ENCODE results near the gene ERMARD. TPM values are rescaled to one million over a fixed set of nuclear protein-coding genes. Genes with fewer than 3 reads are reported as not detected.

Gene ERMARD
- polyA plus RNA-seq, 1 experiment = 31.8 TPM

DNA sequence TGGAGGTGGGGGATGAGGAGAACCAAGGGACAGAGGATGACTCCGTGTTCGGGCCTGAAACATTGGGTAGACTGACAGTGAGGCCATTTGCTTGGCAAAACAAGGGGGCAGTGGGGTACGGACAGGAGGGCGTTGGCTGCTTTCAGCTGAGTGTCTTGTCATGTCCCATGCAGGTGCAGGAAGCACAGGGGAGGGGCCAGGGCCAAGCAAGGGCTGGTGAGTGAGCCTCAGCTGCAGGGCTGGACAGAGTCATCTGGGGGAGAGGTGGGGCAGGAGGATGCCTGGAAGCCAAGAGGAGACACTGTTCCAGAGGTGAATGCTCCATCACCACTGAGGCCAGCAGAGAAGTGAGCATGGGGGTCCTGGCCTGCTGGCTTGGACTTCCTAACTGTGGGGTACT lies 78.4 kb downstream of the ERMARD start:
- Histone ChIP-seq H3K4me3 (ENCODE audit: low read depth, low read length) (no peak overlapping the region), H3K36me3 (ENCODE audit: control insufficient read depth, insufficient read depth, low read length) (no peaks in the 10 kb centered on the region), H3K27me3 (ENCODE audit: control insufficient read depth, insufficient read depth, low read length) (no peaks in the 10 kb centered on the region)
- ChIA-PET POLR2A (no interaction called here), CTCF (interaction anchor here (0.7 to 3.0 kb wide), 2 partner anchors 14 to 40 kb away, joined by 3 to 25 read pairs; no protein-coding TSS in a partner anchor)
- no peak for TF ChIP-seq CTCF (IDR thresholded peaks at IDR 0.05; ENCODE audit: insufficient read depth, low read depth, low read length)
- no peak for DNase-seq (ENCODE audit: low read depth)

- H3K27me3 ChIP-seq (ENCODE audit: control insufficient read depth, insufficient read depth, low read length) = no peaks in the 10 kb centered on the region
- DNase-seq (ENCODE audit: low read depth) = no peak
- CTCF ChIA-PET = interaction anchor here (0.7 to 3.1 kb wide), 27 partner anchors 8 to 719 kb away, joined by 3 to 70 read pairs (median 8); no protein-coding TSS in a partner anchor
- H3K36me3 ChIP-seq (ENCODE audit: control insufficient read depth, insufficient read depth, low read length) = no peaks in the 10 kb centered on the region
- POLR2A ChIA-PET = no interaction called here
- H3K4me3 ChIP-seq (ENCODE audit: low read depth, low read length) = no peak overlapping the region
- no peak for TF ChIP-seq CTCF (IDR thresholded peaks at IDR 0.05; ENCODE audit: insufficient read depth, low read depth, low read length)
Observed at GRCh38 chr6:169830876-169831275, 79.5 kb downstream of the ERMARD start.

Other genes starting within 250 kb of the ERMARD start
- gene WDR27, start 49.6 kb upstream of the ERMARD start, polyA plus RNA-seq (2011; rRNA removed) = 22.9 and 28.7 TPM in 2 replicates
- 13.2 and 21.4 TPM in 2 replicates for gene C6orf120, start 49.5 kb upstream of the ERMARD start, polyA plus RNA-seq (2011; rRNA removed)
- gene PHF10, start 27.1 kb upstream of the ERMARD start, polyA plus RNA-seq (2011; rRNA removed) = 9.8 and 20.4 TPM in 2 replicates
- gene DYNLT2, start 50 bp upstream of the ERMARD start, polyA plus RNA-seq (2011; rRNA removed) = 0.31 and 0.32 TPM in 2 replicates